OCI-LY7 (cell line): ENCODE data around the gene KCND3.

Experiments
- EZH2phosphoT487 ChIP-seq: fragments of 200-600 bp; sonication (generic); IDR thresholded peaks from 2 replicates; pipeline ENCODE4 v1.6.1; 2018; ENCODE audit warnings: low read depth, borderline replicate concordance, mild to moderate bottlenecking, mixed run types, antibody characterized with exemption, low read length, moderate library complexity, mixed read lengths
- TF ChIP-seq, protein P1 (sequence below): fragments of 200-600 bp; sonication (generic); conservative IDR thresholded peaks from 2 replicates; pipeline ENCODE4 v1.5.1; 2014; ENCODE audit warnings: mild to moderate bottlenecking, antibody characterized with exemption, low read length, moderate library complexity, mixed read lengths

DNA sequence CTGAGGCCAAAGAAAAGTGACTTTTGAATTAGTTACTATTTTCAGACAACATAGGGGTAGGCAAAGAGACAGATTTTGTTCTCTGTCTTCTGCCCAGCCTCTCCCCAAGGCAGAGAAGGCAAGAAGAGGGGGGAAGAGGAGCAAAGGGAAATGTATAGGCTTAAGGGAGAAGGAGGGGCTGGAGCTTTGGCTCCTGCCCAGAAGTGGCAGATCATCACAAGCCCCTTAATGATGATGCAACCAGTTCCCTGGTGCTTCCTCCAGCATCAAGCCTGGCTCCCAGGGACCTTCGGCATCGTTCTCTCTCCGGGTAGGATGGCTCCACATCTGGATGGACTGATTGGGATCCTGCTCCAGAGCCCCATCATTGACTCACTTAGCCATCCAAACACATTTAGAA is 112.8 kb downstream of the KCND3 start:
- TF ChIP-seq, protein P1, sequence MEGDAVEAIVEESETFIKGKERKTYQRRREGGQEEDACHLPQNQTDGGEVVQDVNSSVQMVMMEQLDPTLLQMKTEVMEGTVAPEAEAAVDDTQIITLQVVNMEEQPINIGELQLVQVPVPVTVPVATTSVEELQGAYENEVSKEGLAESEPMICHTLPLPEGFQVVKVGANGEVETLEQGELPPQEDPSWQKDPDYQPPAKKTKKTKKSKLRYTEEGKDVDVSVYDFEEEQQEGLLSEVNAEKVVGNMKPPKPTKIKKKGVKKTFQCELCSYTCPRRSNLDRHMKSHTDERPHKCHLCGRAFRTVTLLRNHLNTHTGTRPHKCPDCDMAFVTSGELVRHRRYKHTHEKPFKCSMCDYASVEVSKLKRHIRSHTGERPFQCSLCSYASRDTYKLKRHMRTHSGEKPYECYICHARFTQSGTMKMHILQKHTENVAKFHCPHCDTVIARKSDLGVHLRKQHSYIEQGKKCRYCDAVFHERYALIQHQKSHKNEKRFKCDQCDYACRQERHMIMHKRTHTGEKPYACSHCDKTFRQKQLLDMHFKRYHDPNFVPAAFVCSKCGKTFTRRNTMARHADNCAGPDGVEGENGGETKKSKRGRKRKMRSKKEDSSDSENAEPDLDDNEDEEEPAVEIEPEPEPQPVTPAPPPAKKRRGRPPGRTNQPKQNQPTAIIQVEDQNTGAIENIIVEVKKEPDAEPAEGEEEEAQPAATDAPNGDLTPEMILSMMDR: no peak
- no peak for TF ChIP-seq EZH2phosphoT487
